Progenitor cell of endocrine pancreas (in vitro differentiated cells): ENCODE measurements around the gene OXSR1. TPM values are rescaled to one million over a fixed set of nuclear protein-coding genes. Genes with fewer than 3 reads are reported as not detected.

Source experiments
- DNase-seq: peaks from one replicate; pipeline ENCODE4 v3.0.0; 2021; ENCODE audit warnings: low spot score; ENCODE audit not compliant: unreplicated experiment
- H3K27ac Mint-ChIP-seq: 2 replicates; pipeline ENCODE4 v1.8.0; 2021; ENCODE audit warnings: mild to moderate bottlenecking, moderate library complexity, mixed read lengths
- H3K27me3 Mint-ChIP-seq: 2 replicates; pipeline ENCODE4 v1.8.0; 2021; ENCODE audit warnings: mixed read lengths
- H3K36me3 Mint-ChIP-seq: 2 replicates; pipeline ENCODE4 v1.8.0; 2022; ENCODE audit warnings: mixed read lengths; ENCODE audit not compliant: insufficient read depth
- H3K4me1 Mint-ChIP-seq: 2 replicates; pipeline ENCODE4 v1.8.0; 2021; ENCODE audit warnings: low read depth, mixed read lengths
- H3K4me3 Mint-ChIP-seq: 2 replicates; pipeline ENCODE4 v1.8.0; 2021; ENCODE audit warnings: low read depth, mild to moderate bottlenecking, moderate library complexity, mixed read lengths
- H3K9me3 Mint-ChIP-seq: 2 replicates; pipeline ENCODE4 v1.8.0; 2021; ENCODE audit warnings: low read depth, mixed read lengths
- CTCF ChIP-seq: fragments of 200-600 bp; sonication (generic); IDR thresholded peaks from one replicate; pipeline ENCODE4 v1.5.0; 2021; ENCODE audit warnings: antibody characterized with exemption, mild to moderate bottlenecking; ENCODE audit not compliant: unreplicated experiment
- long read RNA-seq: library from polyadenylated mRNA; unstranded; transcript quantifications from one replicate; pipeline ENCODE4 v2.0.0, GENCODE V29; 2020
- total RNA-seq: library from RNA; stranded (reverse); gene quantifications from 2 replicates; pipeline ENCODE4 v1.2.1, GENCODE V29; 2021

The OXSR1 gene
- total RNA-seq: 55.5 and 56.3 TPM in 2 replicates
- long read RNA-seq, full-length matches to known transcripts: 1 of 39 reads
- long read RNA-seq, partial matches to known transcripts: 36 of 39 reads
- long read RNA-seq, other reads (novel, unspliced or antisense): 2 of 39 reads

- no peaks in the 10 kb centered on the region for H3K9me3 Mint-ChIP-seq
- no peaks in the 10 kb centered on the region for H3K36me3 Mint-ChIP-seq
- H3K4me1 Mint-ChIP-seq: peaks cover 14% of the 10 kb centered on the region
- TF ChIP-seq CTCF: no peak
- DNase-seq: peak; percentile 87
- H3K27ac Mint-ChIP-seq: peak within 1 kb of the TSS; percentile 99
- H3K27me3 Mint-ChIP-seq: no peaks in the 10 kb centered on the region
- H3K4me3 Mint-ChIP-seq: peak within 1 kb of the TSS; percentile 85
Measured at GRCh38 chr3:38164952-38165721, at the start of gene OXSR1. OXSR1 (plus strand) TSS chr3:38165537; CDS start chr3:38165877, 340 bp downstream.

GRCh38 chr3:38115645-38116427, 49.5 kb upstream of the OXSR1 start:
- Mint-ChIP-seq H3K9me3 (no peaks in the 10 kb centered on the region), H3K27me3 (peaks cover 10% of the 10 kb centered on the region), H3K36me3 (peaks cover 5% of the 10 kb centered on the region), H3K4me1 (no peaks in the 10 kb centered on the region), H3K4me3 (no peak overlapping the region), H3K27ac (no peak overlapping the region)
- DNase-seq: no peak
- TF ChIP-seq CTCF: no peak

GRCh38 chr3:38116471-38117162, 48.7 kb upstream of the OXSR1 start:
- H3K4me1 Mint-ChIP-seq: no peaks in the 10 kb centered on the region
- no peak overlapping the region for H3K27ac Mint-ChIP-seq
- no peak for DNase-seq
- no peaks in the 10 kb centered on the region for H3K9me3 Mint-ChIP-seq
- peaks cover 8% of the 10 kb centered on the region for H3K36me3 Mint-ChIP-seq
- H3K4me3 Mint-ChIP-seq: no peak overlapping the region
- no peak for TF ChIP-seq CTCF
- peaks cover 10% of the 10 kb centered on the region for H3K27me3 Mint-ChIP-seq

- Mint-ChIP-seq H3K4me3 (no peak overlapping the region), H3K4me1 (no peaks in the 10 kb centered on the region), H3K27me3 (peaks cover 10% of the 10 kb centered on the region), H3K36me3 (peaks cover 8% of the 10 kb centered on the region), H3K27ac (no peak overlapping the region), H3K9me3 (no peaks in the 10 kb centered on the region)
- no peak for TF ChIP-seq CTCF
- no peak for DNase-seq
Measured at GRCh38 chr3:38117163-38117716, 48.1 kb upstream of the OXSR1 start.
